UCSD-AML1 (cell line): ENCODE results near the gene AHSP.
"Not testable (repeated sequence)": the region's sequence is repeated elsewhere in the genome, so short reads cannot be mapped to it uniquely, and the experiment has no call there.

Source experiments
- DNase-seq: peaks from one replicate; lab custom pipeline; 2025; ENCODE audit not compliant: unreplicated experiment; lab: John Stamatoyannopoulos, UW

The AHSP gene

GRCh38 chr16:31529937-31530312 is 2.2 kb downstream of the AHSP start:
- DNase-seq: no peak

- DNase-seq: no peak
Observed at GRCh38 chr16:31530405-31530804, 2.7 kb downstream of the AHSP start.

- DNase-seq: no peak
Observed at GRCh38 chr16:31531096-31531495, 3.4 kb downstream of the AHSP start.

- DNase-seq: no peak
Observed at GRCh38 chr16:31532120-31532519, 4.4 kb downstream of the AHSP start.

GRCh38 chr16:31532896-31533295 is 5.2 kb downstream of the AHSP start:
- no peak for DNase-seq

GRCh38 chr16:31535737-31536136 is 8.0 kb downstream of the AHSP start:
- DNase-seq: no peak

GRCh38 chr16:31536804-31537361 is 9.2 kb downstream of the AHSP start:
- no peak for DNase-seq

GRCh38 chr16:31537362-31538242 is 9.9 kb downstream of the AHSP start:
- no peak for DNase-seq

- not testable (repeated sequence) for DNase-seq
Observed at GRCh38 chr16:31538243-31538598, 10.5 kb downstream of the AHSP start.

GRCh38 chr16:31539762-31540161 is 12.1 kb downstream of the AHSP start:
- not testable (repeated sequence) for DNase-seq

GRCh38 chr16:31542763-31543162 is 15.1 kb downstream of the AHSP start:
- no peak for DNase-seq

- DNase-seq: no peak
Observed at GRCh38 chr16:31561426-31562233, 33.9 kb downstream of the AHSP start.

- no peak for DNase-seq
Observed at GRCh38 chr16:31568577-31569359, 41.1 kb downstream of the AHSP start.

GRCh38 chr16:31569360-31569717 is 41.6 kb downstream of the AHSP start:
- DNase-seq: no peak

GRCh38 chr16:31572821-31573220 is 45.1 kb downstream of the AHSP start:
- no peak for DNase-seq

- not testable (repeated sequence) for DNase-seq
Observed at GRCh38 chr16:31574159-31574558, 46.5 kb downstream of the AHSP start.

GRCh38 chr16:31577411-31577810 is 49.7 kb downstream of the AHSP start:
- no peak for DNase-seq
